Measurements from ENCODE around the gene HSD3B7.

GRCh38 chr16:30979170-30980022 lies 5.6 kb upstream of the HSD3B7 start:
- no peak for TF ChIP-seq CTCF (IDR thresholded peaks at IDR 0.05)
- TF ChIP-seq POLR2A (IDR thresholded peaks at IDR 0.05), result no peak
